Measurements from ENCODE around the gene TP53AIP1.

The TP53AIP1 gene

GRCh38 chr11:128942817-128943427 is at the start of gene TP53AIP1:
Gene TP53AIP1, minus strand, starts transcription at chr11:128942871. Its CDS starts 5,053 bp downstream, at chr11:128937818.
- DNase-seq = no peak

- no peak for DNase-seq
Measured at GRCh38 chr11:128988242-128988970, 45.7 kb upstream of the TP53AIP1 start.

- DNase-seq = no peak
Measured at GRCh38 chr11:128985880-128986279, 43.2 kb upstream of the TP53AIP1 start.

- no peak for DNase-seq
Measured at GRCh38 chr11:128983023-128983422, 40.4 kb upstream of the TP53AIP1 start.

- DNase-seq = no peak
Measured at GRCh38 chr11:128981254-128981653, 38.6 kb upstream of the TP53AIP1 start.

GRCh38 chr11:128970598-128971190 is 28.0 kb upstream of the TP53AIP1 start:
- DNase-seq = no peak

GRCh38 chr11:128968916-128969315 is 26.2 kb upstream of the TP53AIP1 start:
- no peak for DNase-seq

GRCh38 chr11:128967578-128967977 is 24.9 kb upstream of the TP53AIP1 start:
- DNase-seq = no peak

- DNase-seq = no peak
Measured at GRCh38 chr11:128965485-128965884, 22.8 kb upstream of the TP53AIP1 start.

GRCh38 chr11:128964463-128964930 is 21.8 kb upstream of the TP53AIP1 start:
- DNase-seq = no peak

GRCh38 chr11:128963744-128964325 is 21.2 kb upstream of the TP53AIP1 start:
- no peak for DNase-seq

GRCh38 chr11:128962896-128963295 is 20.2 kb upstream of the TP53AIP1 start:
- no peak for DNase-seq

GRCh38 chr11:128961645-128962044 is 19.0 kb upstream of the TP53AIP1 start:
- DNase-seq = no peak

GRCh38 chr11:128957202-128957482 is 14.5 kb upstream of the TP53AIP1 start:
- DNase-seq = no peak

- peak; percentile 35 for DNase-seq
Measured at GRCh38 chr11:128956401-128957201, 13.9 kb upstream of the TP53AIP1 start.

GRCh38 chr11:128955636-128956035 is 13.0 kb upstream of the TP53AIP1 start:
- DNase-seq = no peak

GRCh38 chr11:128953151-128953550 is 10.5 kb upstream of the TP53AIP1 start:
- DNase-seq = no peak

GRCh38 chr11:128949791-128950454 is 7.3 kb upstream of the TP53AIP1 start:
- DNase-seq = no peak

GRCh38 chr11:128948583-128948982 is 5.9 kb upstream of the TP53AIP1 start:
- DNase-seq = no peak

GRCh38 chr11:128947773-128948172 is 5.1 kb upstream of the TP53AIP1 start:
- DNase-seq = no peak

GRCh38 chr11:128946648-128947047 is 4.0 kb upstream of the TP53AIP1 start:
- no peak for DNase-seq

GRCh38 chr11:128943428-128943976 is 831 bp upstream of the TP53AIP1 start:
- no peak for DNase-seq
